Urinary bladder (tissue), 4 donors: ENCODE data around the gene ADIPOR2. TPM values are rescaled to one million over a fixed set of nuclear protein-coding genes. Genes with fewer than 3 reads are reported as not detected.

ENCODE experiments used
- DNase-seq: peaks from one replicate; pipeline ENCODE4 v3.0.0-alpha.2; 2015; ENCODE audit errors: extremely low spot score
- H3K27ac ChIP-seq: one replicate; pipeline ENCODE4 v1.5.1; 2013; ENCODE audit warnings: low read depth, mild to moderate bottlenecking, moderate library complexity
- H3K36me3 ChIP-seq: one replicate; pipeline ENCODE4 v1.6.1; 2013; ENCODE audit warnings: mild to moderate bottlenecking, moderate library complexity; ENCODE audit not compliant: insufficient read depth
- H3K4me1 ChIP-seq: one replicate; pipeline ENCODE4 v1.6.1; 2013; ENCODE audit warnings: mild to moderate bottlenecking, moderate library complexity; ENCODE audit not compliant: insufficient read depth
- H3K4me3 ChIP-seq: one replicate; pipeline ENCODE4 v1.5.1; 2013; ENCODE audit warnings: low read depth, low read length
- whole genome bisulfite sequencing: extraction: QIAGEN DNeasy Blood & Tissue Kit; methylation state at CpG from one replicate; pipeline ENCODE4 v1.1.7; 2013; 5-methylcytosine and 5-hydroxymethylcytosine counted together
- polyA plus RNA-seq: library from polyadenylated mRNA; stranded (reverse); fragments of 200-250 nt; gene quantifications from one replicate; pipeline ENCODE4 v1.2.3, GENCODE V29; 2013
- small RNA-seq: library from RNA; depleted of rRNA; stranded (forward); fragments of <200 nt; gene quantifications from one replicate; pipeline ENCODE3, GENCODE V24; 2014
- total RNA-seq: library from RNA; depleted of rRNA; stranded (reverse); fragments of >200 nt; gene quantifications from one replicate; pipeline ENCODE4 v1.2.3, GENCODE V29; 2014
- donor health status: healthy with polysubstance abuse.
- donor health status: healthy.

ADIPOR2 gene
- total and polyA plus RNA-seq, 2 donors, result 38.1 to 50.5 TPM

DNA sequence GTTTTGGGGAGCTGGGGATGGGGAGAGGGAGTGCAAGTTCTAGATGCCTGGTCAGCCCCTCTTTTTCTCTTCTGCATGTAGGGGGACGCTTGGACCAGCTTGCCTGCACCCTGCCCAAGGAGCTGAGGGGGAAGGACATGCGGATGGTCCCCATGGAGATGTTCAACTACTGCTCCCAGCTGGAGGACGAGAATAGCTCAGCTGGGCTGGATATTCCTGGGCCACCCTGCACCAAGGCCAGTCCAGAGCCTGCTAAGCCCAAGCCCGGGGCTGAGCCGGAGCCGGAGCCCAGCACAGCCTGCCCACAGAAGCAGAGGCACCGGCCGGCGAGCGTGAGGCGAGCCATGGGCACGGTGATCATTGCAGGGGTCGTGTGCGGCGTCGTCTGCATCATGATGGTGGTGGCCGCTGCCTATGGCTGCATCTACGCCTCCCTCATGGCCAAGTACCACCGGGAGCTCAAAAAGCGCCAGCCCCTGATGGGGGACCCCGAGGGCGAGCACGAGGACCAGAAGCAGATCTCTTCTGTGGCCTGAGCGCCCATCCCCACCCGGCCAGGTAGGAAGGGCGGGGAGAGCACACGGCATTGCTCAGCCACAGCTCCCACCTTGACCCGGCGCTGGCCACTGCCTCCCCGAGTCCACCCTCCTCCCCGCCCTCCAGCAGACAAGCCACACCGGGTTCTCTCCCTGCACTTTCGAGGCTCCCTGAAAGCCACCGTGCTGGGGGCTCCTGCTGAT, 143.5 kb downstream of the ADIPOR2 start:
- Histone ChIP-seq H3K36me3 (no peaks in the 10 kb centered on the region), H3K4me1 (no peaks in the 10 kb centered on the region), H3K4me3 (no peak overlapping the region), H3K27ac (no peak overlapping the region)
- DNase-seq, result no peak
- 84% methylated on average over 34 of the region's 34 CpGs for whole genome bisulfite sequencing

DNA sequence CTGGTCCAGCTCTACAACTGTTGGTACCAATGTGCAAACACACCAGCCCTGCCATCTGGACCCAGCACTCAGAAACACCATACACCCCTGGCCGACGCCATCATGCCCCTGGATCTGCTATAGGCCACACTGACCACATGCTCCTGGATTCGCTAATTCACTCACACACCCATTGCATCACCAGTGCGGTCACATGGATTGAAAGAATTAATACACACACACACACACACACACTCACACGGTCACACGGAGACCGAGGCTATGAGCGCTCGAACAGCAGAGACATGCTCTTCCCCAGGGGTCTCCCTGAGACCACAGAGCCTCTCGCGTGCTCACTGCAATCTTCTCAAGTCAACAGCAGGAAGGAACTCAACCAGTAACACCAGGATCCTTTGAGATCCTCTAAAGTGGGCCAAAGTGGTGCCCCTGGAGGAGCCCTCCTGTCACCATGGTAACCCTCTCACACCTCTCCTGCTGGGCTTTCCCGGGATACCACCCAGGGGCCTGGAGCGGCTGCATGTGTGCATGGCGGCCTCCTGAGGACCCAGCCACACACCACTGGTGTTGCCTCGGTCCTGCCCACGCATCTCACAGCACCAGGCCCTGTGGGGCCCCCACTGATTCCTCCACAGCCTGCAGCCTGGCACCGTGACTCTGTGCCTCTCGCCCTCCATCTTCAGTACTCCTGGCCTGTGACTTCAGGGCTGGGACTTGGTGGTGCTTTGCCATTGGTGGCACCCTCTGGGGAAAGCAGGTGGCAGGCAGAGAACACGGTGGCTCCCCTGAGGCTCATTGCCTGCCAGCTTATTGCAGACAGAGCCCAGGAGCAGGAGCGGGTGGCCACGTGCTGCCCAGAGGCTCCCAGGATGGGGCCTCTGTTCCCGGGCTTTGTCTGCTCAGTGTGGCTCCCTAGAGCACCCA, 144.6 kb downstream of the ADIPOR2 start:
- H3K36me3 ChIP-seq, result no peaks in the 10 kb centered on the region
- 83% methylated on average over 22 of the region's 22 CpGs for WGBS
- H3K27ac ChIP-seq, result no peak overlapping the region
- DNase-seq, result no peak
- no peaks in the 10 kb centered on the region for H3K4me1 ChIP-seq
- H3K4me3 ChIP-seq, result no peak overlapping the region

GRCh38 chr12:1836241-1836803, 145.5 kb downstream of the ADIPOR2 start:
- no peaks in the 10 kb centered on the region for H3K4me1 ChIP-seq
- no peaks in the 10 kb centered on the region for H3K36me3 ChIP-seq
- no peak overlapping the region for H3K27ac ChIP-seq
- H3K4me3 ChIP-seq, result no peak overlapping the region
- no peak for DNase-seq
- WGBS, result 80% methylated on average over 7 of the region's 7 CpGs

DNA sequence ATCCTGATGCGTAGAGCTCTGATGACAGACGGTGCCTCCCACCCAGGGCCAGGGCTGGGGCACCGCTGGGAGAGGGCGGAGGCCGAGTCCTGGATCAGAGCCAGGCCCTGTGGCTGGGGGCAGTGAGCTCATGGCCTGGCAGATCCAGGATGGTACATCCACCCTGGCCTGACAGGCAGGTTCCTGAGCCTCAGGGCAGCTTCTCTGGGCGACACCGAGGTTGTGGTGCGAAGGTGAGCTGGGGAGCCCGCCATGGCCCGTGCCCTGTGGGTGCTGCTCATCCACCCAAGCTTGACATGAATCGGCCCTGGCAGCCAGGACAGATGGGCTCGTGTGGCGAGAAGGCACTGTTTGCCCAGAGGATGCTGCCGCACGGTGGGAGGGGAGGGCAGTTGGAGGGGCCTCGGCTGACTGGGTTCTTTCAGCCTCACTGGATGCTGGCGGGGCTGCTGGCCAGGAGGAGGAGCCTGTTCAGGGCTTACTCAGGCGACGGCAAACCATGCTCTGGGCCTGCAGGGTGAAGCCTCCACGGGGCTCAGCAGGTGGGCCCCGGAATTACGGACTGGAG, 146.1 kb downstream of the ADIPOR2 start:
- H3K4me1 ChIP-seq, result no peaks in the 10 kb centered on the region
- H3K27ac ChIP-seq, result no peak overlapping the region
- H3K36me3 ChIP-seq, result no peaks in the 10 kb centered on the region
- no peak for DNase-seq
- WGBS, result 71% methylated on average over 22 of the region's 22 CpGs
- H3K4me3 ChIP-seq, result no peak overlapping the region

DNA sequence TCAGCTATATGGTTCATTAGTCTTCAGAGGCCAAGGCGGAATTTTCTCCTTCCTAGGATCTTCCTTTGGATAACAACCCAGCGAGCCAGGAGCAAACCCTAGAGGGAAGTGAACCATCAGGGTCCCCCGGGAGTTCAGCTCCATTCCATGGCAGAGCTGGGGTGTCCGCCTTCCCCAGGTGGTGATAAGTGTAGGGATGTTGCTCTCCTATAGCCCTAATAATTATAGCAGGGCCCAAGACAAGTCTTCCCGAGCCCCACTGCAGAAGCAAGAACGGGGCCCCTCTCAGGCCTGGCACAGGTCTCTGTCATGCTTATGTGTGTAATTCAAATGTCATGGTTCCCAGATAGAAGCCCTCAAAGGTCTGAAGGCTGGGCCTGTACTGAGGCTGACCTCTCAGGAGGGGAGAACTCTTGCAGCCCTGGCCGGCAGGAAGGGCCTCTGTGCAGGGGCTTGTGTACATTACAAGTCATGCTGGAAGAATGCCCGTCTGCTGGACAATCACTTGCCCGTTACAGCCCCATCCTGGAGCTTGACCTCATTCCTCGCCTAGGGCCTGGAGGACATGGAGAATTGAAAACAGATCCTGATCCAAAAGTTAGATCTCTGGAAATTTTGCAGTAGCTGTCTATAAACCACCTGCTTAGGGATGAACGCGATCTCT, 146.8 kb downstream of the ADIPOR2 start:
- H3K4me3 ChIP-seq, result no peak overlapping the region
- no peak overlapping the region for H3K27ac ChIP-seq
- 82% methylated on average over 12 of the region's 12 CpGs for WGBS
- H3K36me3 ChIP-seq, result no peaks in the 10 kb centered on the region
- no peaks in the 10 kb centered on the region for H3K4me1 ChIP-seq
- no peak for DNase-seq

Small RNA genes within 50 kb of the gene (small RNA-seq; reads per million reads assigned to genes)
- gene MIR3649, result not detected

Other genes with a start within 250 kb of the ADIPOR2 start
- 7.0 TPM for gene FBXL14, start 96.5 kb upstream of the ADIPOR2 start, total RNA-seq
- gene FBXL14, start 96.5 kb upstream of the ADIPOR2 start, polyA plus RNA-seq, result 11.1 TPM
- gene WNT5B, start 61.8 kb upstream of the ADIPOR2 start, total RNA-seq, result 9.8 TPM
- 25.4 TPM for gene WNT5B, start 61.8 kb upstream of the ADIPOR2 start, polyA plus RNA-seq
- gene LRTM2, start 129.5 kb downstream of the ADIPOR2 start, total RNA-seq, result not detected
- gene LRTM2, start 129.5 kb downstream of the ADIPOR2 start, polyA plus RNA-seq, result not detected
- gene CACNA2D4, start 227.6 kb downstream of the ADIPOR2 start, total RNA-seq, result 1.1 TPM
- 4.5 TPM for gene CACNA2D4, start 227.6 kb downstream of the ADIPOR2 start, polyA plus RNA-seq